ENCODE measurements around the gene ITGA6. TPM values are rescaled to one million over a fixed set of nuclear protein-coding genes. Genes with fewer than 3 reads are reported as not detected.
A peak's percentile ranks its signal among the peaks of the same experiment; 100 is the strongest.

The ITGA6 gene
- polyA plus RNA-seq, 3 donors, result 96.3 to 115 (median 111) TPM

GRCh38 chr2:172461591-172462372 lies 34.4 kb downstream of the ITGA6 start:
- no peak for DNase-seq

- no peak for DNase-seq
Observed at GRCh38 chr2:172462373-172462848, 35.0 kb downstream of the ITGA6 start.

- DNase-seq, result no peak
Observed at GRCh38 chr2:172462849-172463381, 35.5 kb downstream of the ITGA6 start.

- no peak for DNase-seq
Observed at GRCh38 chr2:172464400-172465129, 37.2 kb downstream of the ITGA6 start.

- DNase-seq, result peak; percentile 73
Observed at GRCh38 chr2:172465417-172466334, 38.3 kb downstream of the ITGA6 start.

- DNase-seq, result no peak
Observed at GRCh38 chr2:172467382-172467781, 40.0 kb downstream of the ITGA6 start.

- DNase-seq, result no peak
Observed at GRCh38 chr2:172470958-172471922, 43.9 kb downstream of the ITGA6 start.

- no peak for DNase-seq
Observed at GRCh38 chr2:172472446-172473033, 45.2 kb downstream of the ITGA6 start.

- DNase-seq, result no peak
Observed at GRCh38 chr2:172473167-172473566, 45.8 kb downstream of the ITGA6 start.

- no peak for DNase-seq
Observed at GRCh38 chr2:172478353-172478752, 51.0 kb downstream of the ITGA6 start.

GRCh38 chr2:172480301-172481218 lies 53.2 kb downstream of the ITGA6 start:
- no peak for DNase-seq

- no peak for DNase-seq
Observed at GRCh38 chr2:172481507-172482262, 54.3 kb downstream of the ITGA6 start.

GRCh38 chr2:172484253-172484652 lies 56.9 kb downstream of the ITGA6 start:
- DNase-seq, result peak; percentile 29

GRCh38 chr2:172484706-172485105 lies 57.3 kb downstream of the ITGA6 start:
- no peak for DNase-seq

- no peak for DNase-seq
Observed at GRCh38 chr2:172488556-172488955, 61.2 kb downstream of the ITGA6 start.

- DNase-seq, result no peak
Observed at GRCh38 chr2:172489681-172490080, 62.3 kb downstream of the ITGA6 start.

- DNase-seq, result no peak
Observed at GRCh38 chr2:172496160-172496608, 68.8 kb downstream of the ITGA6 start.

- DNase-seq, result no peak
Observed at GRCh38 chr2:172507199-172507598, 79.8 kb downstream of the ITGA6 start.

Data from renal pelvis (tissue), 4 donors.